ENCODE results near the gene SCN3A.

SCN3A gene

GRCh38 chr2:165185633-165186032 is 18.2 kb downstream of the SCN3A start:
- H3K4me1 ChIP-seq (ENCODE audit: control insufficient read depth, low read depth, low read length), result no peaks in the 10 kb centered on the region
- no peaks in the 10 kb centered on the region for H3K36me3 ChIP-seq (ENCODE audit: control insufficient read depth, low read depth, low read length)
- no peak overlapping the region for H3K4me3 ChIP-seq (ENCODE audit: low read length)
- no peaks in the 10 kb centered on the region for H3K27me3 ChIP-seq (ENCODE audit: control insufficient read depth, insufficient read depth, low read length)
- no peaks in the 10 kb centered on the region for H3K9me3 ChIP-seq (ENCODE audit: control insufficient read depth, low read depth, low read length)
- H3K9ac ChIP-seq (ENCODE audit: low read length), result no peak overlapping the region
- H3K27ac ChIP-seq (ENCODE audit: low read length), result no peak overlapping the region

- Histone ChIP-seq H3K4me1 (ENCODE audit: control insufficient read depth, low read depth, low read length) (no peaks in the 10 kb centered on the region), H3K36me3 (ENCODE audit: control insufficient read depth, low read depth, low read length) (no peaks in the 10 kb centered on the region), H3K9ac (ENCODE audit: low read length) (no peak overlapping the region), H3K4me3 (ENCODE audit: low read length) (no peak overlapping the region), H3K27ac (ENCODE audit: low read length) (no peak overlapping the region), H3K9me3 (ENCODE audit: control insufficient read depth, low read depth, low read length) (no peaks in the 10 kb centered on the region), H3K27me3 (ENCODE audit: control insufficient read depth, insufficient read depth, low read length) (no peaks in the 10 kb centered on the region)
Observed at GRCh38 chr2:165182029-165182428, 21.8 kb downstream of the SCN3A start.

GRCh38 chr2:165176780-165177179 is 27.1 kb downstream of the SCN3A start:
- Histone ChIP-seq H3K9ac (ENCODE audit: low read length) (no peak overlapping the region), H3K27me3 (ENCODE audit: control insufficient read depth, insufficient read depth, low read length) (no peaks in the 10 kb centered on the region), H3K9me3 (ENCODE audit: control insufficient read depth, low read depth, low read length) (no peaks in the 10 kb centered on the region), H3K4me3 (ENCODE audit: low read length) (no peak overlapping the region), H3K36me3 (ENCODE audit: control insufficient read depth, low read depth, low read length) (no peaks in the 10 kb centered on the region), H3K27ac (ENCODE audit: low read length) (no peak overlapping the region), H3K4me1 (ENCODE audit: control insufficient read depth, low read depth, low read length) (no peaks in the 10 kb centered on the region)

- no peaks in the 10 kb centered on the region for H3K4me1 ChIP-seq (ENCODE audit: control insufficient read depth, low read depth, low read length)
- H3K9ac ChIP-seq (ENCODE audit: low read length), result no peak overlapping the region
- H3K27me3 ChIP-seq (ENCODE audit: control insufficient read depth, insufficient read depth, low read length), result no peaks in the 10 kb centered on the region
- H3K9me3 ChIP-seq (ENCODE audit: control insufficient read depth, low read depth, low read length), result no peaks in the 10 kb centered on the region
- H3K4me3 ChIP-seq (ENCODE audit: low read length), result no peak overlapping the region
- H3K27ac ChIP-seq (ENCODE audit: low read length), result no peak overlapping the region
- no peaks in the 10 kb centered on the region for H3K36me3 ChIP-seq (ENCODE audit: control insufficient read depth, low read depth, low read length)
Observed at GRCh38 chr2:165173215-165173614, 30.6 kb downstream of the SCN3A start.

GRCh38 chr2:165164201-165164600 is 39.6 kb downstream of the SCN3A start:
- H3K9me3 ChIP-seq (ENCODE audit: control insufficient read depth, low read depth, low read length), result no peaks in the 10 kb centered on the region
- no peaks in the 10 kb centered on the region for H3K4me1 ChIP-seq (ENCODE audit: control insufficient read depth, low read depth, low read length)
- H3K4me3 ChIP-seq (ENCODE audit: low read length), result no peak overlapping the region
- no peaks in the 10 kb centered on the region for H3K36me3 ChIP-seq (ENCODE audit: control insufficient read depth, low read depth, low read length)
- H3K27ac ChIP-seq (ENCODE audit: low read length), result no peak overlapping the region
- H3K27me3 ChIP-seq (ENCODE audit: control insufficient read depth, insufficient read depth, low read length), result no peaks in the 10 kb centered on the region
- no peak overlapping the region for H3K9ac ChIP-seq (ENCODE audit: low read length)

GRCh38 chr2:165163761-165164160 is 40.1 kb downstream of the SCN3A start:
- Histone ChIP-seq H3K4me3 (ENCODE audit: low read length) (no peak overlapping the region), H3K27ac (ENCODE audit: low read length) (no peak overlapping the region), H3K9me3 (ENCODE audit: control insufficient read depth, low read depth, low read length) (no peaks in the 10 kb centered on the region), H3K36me3 (ENCODE audit: control insufficient read depth, low read depth, low read length) (no peaks in the 10 kb centered on the region), H3K27me3 (ENCODE audit: control insufficient read depth, insufficient read depth, low read length) (no peaks in the 10 kb centered on the region), H3K9ac (ENCODE audit: low read length) (no peak overlapping the region), H3K4me1 (ENCODE audit: control insufficient read depth, low read depth, low read length) (no peaks in the 10 kb centered on the region)

- no peaks in the 10 kb centered on the region for H3K4me1 ChIP-seq (ENCODE audit: control insufficient read depth, low read depth, low read length)
- no peaks in the 10 kb centered on the region for H3K9me3 ChIP-seq (ENCODE audit: control insufficient read depth, low read depth, low read length)
- H3K4me3 ChIP-seq (ENCODE audit: low read length), result no peak overlapping the region
- no peak overlapping the region for H3K9ac ChIP-seq (ENCODE audit: low read length)
- no peaks in the 10 kb centered on the region for H3K36me3 ChIP-seq (ENCODE audit: control insufficient read depth, low read depth, low read length)
- H3K27me3 ChIP-seq (ENCODE audit: control insufficient read depth, insufficient read depth, low read length), result no peaks in the 10 kb centered on the region
- no peak overlapping the region for H3K27ac ChIP-seq (ENCODE audit: low read length)
Observed at GRCh38 chr2:165162466-165162865, 41.4 kb downstream of the SCN3A start.

- H3K27ac ChIP-seq (ENCODE audit: low read length), result no peak overlapping the region
- no peak overlapping the region for H3K9ac ChIP-seq (ENCODE audit: low read length)
- H3K4me3 ChIP-seq (ENCODE audit: low read length), result no peak overlapping the region
- no peaks in the 10 kb centered on the region for H3K27me3 ChIP-seq (ENCODE audit: control insufficient read depth, insufficient read depth, low read length)
- no peaks in the 10 kb centered on the region for H3K4me1 ChIP-seq (ENCODE audit: control insufficient read depth, low read depth, low read length)
- no peaks in the 10 kb centered on the region for H3K9me3 ChIP-seq (ENCODE audit: control insufficient read depth, low read depth, low read length)
- no peaks in the 10 kb centered on the region for H3K36me3 ChIP-seq (ENCODE audit: control insufficient read depth, low read depth, low read length)
Observed at GRCh38 chr2:165161510-165161909, 42.3 kb downstream of the SCN3A start.

- Histone ChIP-seq H3K4me1 (ENCODE audit: control insufficient read depth, low read depth, low read length) (no peaks in the 10 kb centered on the region), H3K27ac (ENCODE audit: low read length) (no peak overlapping the region), H3K36me3 (ENCODE audit: control insufficient read depth, low read depth, low read length) (no peaks in the 10 kb centered on the region), H3K4me3 (ENCODE audit: low read length) (no peak overlapping the region), H3K9ac (ENCODE audit: low read length) (no peak overlapping the region), H3K27me3 (ENCODE audit: control insufficient read depth, insufficient read depth, low read length) (no peaks in the 10 kb centered on the region), H3K9me3 (ENCODE audit: control insufficient read depth, low read depth, low read length) (no peaks in the 10 kb centered on the region)
Observed at GRCh38 chr2:165157160-165157559, 46.7 kb downstream of the SCN3A start.

GRCh38 chr2:165155152-165155551 is 48.7 kb downstream of the SCN3A start:
- no peaks in the 10 kb centered on the region for H3K27me3 ChIP-seq (ENCODE audit: control insufficient read depth, insufficient read depth, low read length)
- H3K9ac ChIP-seq (ENCODE audit: low read length), result no peak overlapping the region
- H3K4me1 ChIP-seq (ENCODE audit: control insufficient read depth, low read depth, low read length), result no peaks in the 10 kb centered on the region
- no peak overlapping the region for H3K4me3 ChIP-seq (ENCODE audit: low read length)
- H3K36me3 ChIP-seq (ENCODE audit: control insufficient read depth, low read depth, low read length), result no peaks in the 10 kb centered on the region
- no peak overlapping the region for H3K27ac ChIP-seq (ENCODE audit: low read length)
- H3K9me3 ChIP-seq (ENCODE audit: control insufficient read depth, low read depth, low read length), result no peaks in the 10 kb centered on the region

- H3K9me3 ChIP-seq (ENCODE audit: control insufficient read depth, low read depth, low read length), result no peaks in the 10 kb centered on the region
- H3K27ac ChIP-seq (ENCODE audit: low read length), result no peak overlapping the region
- no peaks in the 10 kb centered on the region for H3K27me3 ChIP-seq (ENCODE audit: control insufficient read depth, insufficient read depth, low read length)
- H3K4me3 ChIP-seq (ENCODE audit: low read length), result no peak overlapping the region
- no peaks in the 10 kb centered on the region for H3K36me3 ChIP-seq (ENCODE audit: control insufficient read depth, low read depth, low read length)
- H3K4me1 ChIP-seq (ENCODE audit: control insufficient read depth, low read depth, low read length), result no peaks in the 10 kb centered on the region
- no peak overlapping the region for H3K9ac ChIP-seq (ENCODE audit: low read length)
Observed at GRCh38 chr2:165149439-165149838, 54.4 kb downstream of the SCN3A start.

GRCh38 chr2:165147186-165148045 is 56.4 kb downstream of the SCN3A start:
- Histone ChIP-seq H3K4me1 (ENCODE audit: control insufficient read depth, low read depth, low read length) (no peaks in the 10 kb centered on the region), H3K4me3 (ENCODE audit: low read length) (no peak overlapping the region), H3K36me3 (ENCODE audit: control insufficient read depth, low read depth, low read length) (no peaks in the 10 kb centered on the region), H3K27ac (ENCODE audit: low read length) (no peak overlapping the region), H3K27me3 (ENCODE audit: control insufficient read depth, insufficient read depth, low read length) (no peaks in the 10 kb centered on the region), H3K9me3 (ENCODE audit: control insufficient read depth, low read depth, low read length) (no peaks in the 10 kb centered on the region), H3K9ac (ENCODE audit: low read length) (no peak overlapping the region)
